OCI-LY1 (cell line): ENCODE results near the gene PGA4.
"Not testable (repeated sequence)": the region's sequence is repeated elsewhere in the genome, so short reads cannot be mapped to it uniquely, and the experiment has no call there.

ENCODE experiments used
- H2AFZ ChIP-seq: fragments of 200-600 bp; sonication (generic), shearing (Covaris generic); 2 replicates; pipeline ENCODE4 v1.6.0; 2014; ENCODE audit warnings: antibody characterized with exemption, mild to moderate bottlenecking, low read length
- H3F3A ChIP-seq: fragments of 200-600 bp; sonication (generic), shearing (Covaris generic); 2 replicates; pipeline ENCODE4 v1.6.0; 2014; ENCODE audit warnings: mild to moderate bottlenecking, antibody characterized with exemption, low read length, moderate library complexity; ENCODE audit not compliant: insufficient read depth
- H3K27ac ChIP-seq: fragments of 200-600 bp; sonication (generic); 2 replicates; pipeline ENCODE4 v1.5.1; 2014; ENCODE audit warnings: low read length, mixed run types, mild to moderate bottlenecking, low read depth; ENCODE audit not compliant: poor library complexity, severe bottlenecking
- H3K27me3 ChIP-seq: fragments of 200-600 bp; sonication (generic); 2 replicates; pipeline ENCODE4 v1.6.0; 2014; ENCODE audit warnings: antibody characterized with exemption, mild to moderate bottlenecking, low read length, moderate library complexity; ENCODE audit not compliant: insufficient read depth
- H3K36me3 ChIP-seq: fragments of 200-600 bp; sonication (generic); 2 replicates; pipeline ENCODE4 v1.6.1; 2014; ENCODE audit warnings: mild to moderate bottlenecking, antibody characterized with exemption, low read length, moderate library complexity, mixed read lengths; ENCODE audit not compliant: insufficient read depth
- H3K4me1 ChIP-seq: fragments of 200-600 bp; sonication (generic); 2 replicates; pipeline ENCODE4 v1.5.1; 2014; ENCODE audit warnings: mild to moderate bottlenecking, low read length, moderate library complexity; ENCODE audit not compliant: insufficient read depth, severe bottlenecking
- H3K4me2 ChIP-seq: fragments of 200-600 bp; sonication (generic), shearing (Covaris generic); 2 replicates; pipeline ENCODE4 v1.6.1; 2014; ENCODE audit warnings: low read length
- H3K4me3 ChIP-seq: fragments of 200-600 bp; sonication (generic); 2 replicates; pipeline ENCODE4 v1.5.1; 2014; ENCODE audit warnings: low read length, low read depth, mild to moderate bottlenecking, mixed read lengths; ENCODE audit not compliant: poor library complexity, severe bottlenecking
- H3K79me2 ChIP-seq: fragments of 200-600 bp; shearing (Covaris generic); 2 replicates; pipeline ENCODE4 v1.6.1; 2016; ENCODE audit warnings: mixed run types, low read length, mixed read lengths; ENCODE audit not compliant: insufficient read depth
- H3K9ac ChIP-seq: fragments of 200-600 bp; sonication (generic), shearing (Covaris generic); 2 replicates; pipeline ENCODE4 v1.6.1; 2014; ENCODE audit warnings: mild to moderate bottlenecking, low read length, mixed read lengths
- H3K9me2 ChIP-seq: fragments of 200-600 bp; sonication (generic), shearing (Covaris generic); 2 replicates; pipeline ENCODE4 v1.6.1; 2014; ENCODE audit warnings: low read depth, mild to moderate bottlenecking, low read length, mixed read lengths
- H3K9me3 ChIP-seq: fragments of 200-600 bp; shearing (Covaris generic); 2 replicates; pipeline ENCODE4 v1.6.1; 2014; ENCODE audit warnings: low read length, mixed read lengths
- H4K20me1 ChIP-seq: fragments of 200-600 bp; sonication (generic), shearing (Covaris generic); 2 replicates; pipeline ENCODE4 v1.6.0; 2016; ENCODE audit warnings: mild to moderate bottlenecking, low read length; ENCODE audit not compliant: insufficient read depth

The PGA4 gene

DNA sequence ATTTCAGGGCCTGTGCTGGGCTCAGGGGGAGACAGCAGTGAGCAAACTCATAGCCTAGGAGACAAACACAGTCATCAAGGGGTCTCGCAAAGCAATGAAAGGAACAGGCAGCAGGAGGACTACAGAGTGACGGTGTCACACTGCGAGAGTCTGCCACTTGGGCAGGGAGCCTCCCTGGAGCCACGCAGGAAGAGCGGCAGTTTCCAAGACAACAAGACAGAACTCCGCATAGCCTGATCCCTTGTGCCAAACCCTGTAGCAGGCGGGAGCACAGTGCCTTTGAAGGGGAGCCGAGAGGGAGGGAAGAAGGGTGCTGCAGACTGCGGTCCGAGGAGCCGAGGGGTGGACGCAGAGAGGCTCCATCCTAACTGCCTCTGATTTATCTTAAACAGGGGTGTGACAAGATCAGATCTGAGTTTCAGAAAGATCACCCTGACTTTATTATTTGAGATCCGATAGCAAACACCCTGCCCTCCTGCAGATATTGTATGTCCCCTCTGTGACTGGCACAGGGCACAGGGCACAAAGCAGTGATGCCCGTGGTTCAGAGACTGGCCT lies 17.6 kb upstream of the PGA4 start:
- H2AFZ ChIP-seq, H3K4me2 ChIP-seq, H3K27me3 ChIP-seq, H3K9me2 ChIP-seq, H4K20me1 ChIP-seq, H3K9me3 ChIP-seq, H3K4me3 ChIP-seq, H3K79me2 ChIP-seq, H3F3A ChIP-seq, H3K27ac ChIP-seq, H3K4me1 ChIP-seq, H3K9ac ChIP-seq, H3K36me3 ChIP-seq: not testable (repeated sequence)

- not testable (repeated sequence) for H4K20me1 ChIP-seq, H3K36me3 ChIP-seq, H3K9me2 ChIP-seq, H3K9me3 ChIP-seq, H3K4me2 ChIP-seq, H3F3A ChIP-seq, H3K4me1 ChIP-seq, H3K79me2 ChIP-seq, H3K9ac ChIP-seq, H3K27ac ChIP-seq, H2AFZ ChIP-seq, H3K4me3 ChIP-seq, H3K27me3 ChIP-seq
Observed at GRCh38 chr11:61207636-61208310, 14.4 kb upstream of the PGA4 start.

DNA sequence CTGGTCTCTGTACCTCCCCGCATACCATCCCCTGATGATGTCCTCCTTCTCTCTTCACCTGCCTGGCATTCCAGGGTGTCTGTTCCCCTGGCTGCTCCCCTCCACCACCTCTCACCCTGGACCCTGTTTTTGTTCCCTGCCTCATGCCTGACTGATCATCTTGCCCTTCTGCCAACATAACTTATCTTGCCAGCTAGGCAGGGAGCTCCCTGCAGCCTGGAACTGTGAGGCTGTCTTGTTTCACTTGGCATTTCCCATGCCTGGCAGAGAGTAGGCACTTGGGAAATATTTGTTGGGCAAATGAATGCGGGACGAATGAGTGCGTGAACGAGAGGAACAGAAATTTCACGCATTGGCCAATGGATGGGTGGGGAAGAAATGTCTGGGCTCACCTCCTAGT lies 11.5 kb upstream of the PGA4 start:
- H3F3A ChIP-seq, H3K27me3 ChIP-seq, H3K9me3 ChIP-seq, H3K9me2 ChIP-seq, H3K27ac ChIP-seq, H3K4me2 ChIP-seq, H3K79me2 ChIP-seq, H3K4me3 ChIP-seq, H3K4me1 ChIP-seq, H3K9ac ChIP-seq, H3K36me3 ChIP-seq, H4K20me1 ChIP-seq, H2AFZ ChIP-seq: not testable (repeated sequence)

DNA sequence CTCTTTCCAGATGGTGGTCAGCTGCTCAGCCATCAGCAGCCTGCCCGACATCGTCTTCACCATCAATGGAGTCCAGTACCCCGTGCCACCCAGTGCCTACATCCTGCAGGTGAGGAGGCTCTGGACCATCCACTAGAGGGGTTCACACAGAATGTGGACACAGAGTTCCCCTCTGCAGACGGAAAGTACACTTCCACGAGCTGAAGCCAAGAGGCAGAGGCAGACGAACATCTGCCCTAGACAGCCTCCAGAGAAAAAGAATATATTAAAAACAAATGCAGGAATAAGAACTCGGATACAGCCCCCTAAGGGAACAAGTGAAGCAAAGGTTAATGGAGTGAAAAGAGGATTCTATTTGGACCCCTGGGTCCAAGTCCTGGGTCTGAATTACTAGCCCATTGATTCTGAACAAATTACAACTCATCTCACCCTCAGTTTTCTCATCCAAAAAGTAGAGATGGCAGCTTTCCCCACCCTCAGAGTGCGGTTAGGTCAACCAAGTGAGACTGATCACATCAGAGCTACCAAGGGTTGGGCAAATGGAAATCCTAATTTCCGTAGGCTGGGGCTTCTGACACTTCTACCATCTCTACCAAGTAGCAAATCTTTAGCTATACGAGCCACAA lies 10.7 kb upstream of the PGA4 start:
- H2AFZ ChIP-seq, H3K4me3 ChIP-seq, H3K27me3 ChIP-seq, H3F3A ChIP-seq, H3K9me2 ChIP-seq, H3K9ac ChIP-seq, H3K27ac ChIP-seq, H4K20me1 ChIP-seq, H3K36me3 ChIP-seq, H3K9me3 ChIP-seq, H3K4me1 ChIP-seq, H3K4me2 ChIP-seq, H3K79me2 ChIP-seq: not testable (repeated sequence)

- H3K27me3 ChIP-seq, H3K9ac ChIP-seq: not testable (repeated sequence)
Observed at GRCh38 chr11:61212202-61212601, 9.9 kb upstream of the PGA4 start.

GRCh38 chr11:61213711-61214324 lies 8.3 kb upstream of the PGA4 start:
- not testable (repeated sequence) for H2AFZ ChIP-seq, H3F3A ChIP-seq, H3K27ac ChIP-seq, H3K36me3 ChIP-seq, H3K9ac ChIP-seq, H4K20me1 ChIP-seq, H3K9me3 ChIP-seq, H3K9me2 ChIP-seq, H3K4me2 ChIP-seq, H3K79me2 ChIP-seq, H3K27me3 ChIP-seq, H3K4me3 ChIP-seq, H3K4me1 ChIP-seq

More at GRCh38 chr11:61212202-61212601, 9.9 kb upstream of the PGA4 start:
- not testable (repeated sequence) for H3K79me2 ChIP-seq, H3K36me3 ChIP-seq, H3K9me3 ChIP-seq, H4K20me1 ChIP-seq, H3K4me1 ChIP-seq, H3K4me2 ChIP-seq, H3K9me2 ChIP-seq, H3K4me3 ChIP-seq, H3F3A ChIP-seq, H2AFZ ChIP-seq, H3K27ac ChIP-seq

GRCh38 chr11:61218306-61218705 lies 3.8 kb upstream of the PGA4 start:
- H3K79me2 ChIP-seq, H3K4me3 ChIP-seq, H3K4me2 ChIP-seq, H3K9me3 ChIP-seq, H3K27me3 ChIP-seq, H3K36me3 ChIP-seq, H4K20me1 ChIP-seq, H3K9me2 ChIP-seq, H3K27ac ChIP-seq, H3F3A ChIP-seq, H3K9ac ChIP-seq, H3K4me1 ChIP-seq, H2AFZ ChIP-seq: not testable (repeated sequence)
